ENCODE measurements around the gene STAT5B. TPM values are rescaled to one million over a fixed set of nuclear protein-coding genes. Genes with fewer than 3 reads are reported as not detected.

Gene STAT5B
- total and polyA plus RNA-seq, 2 of the 13 experiments (the other 11 are each of a cell fraction or from before 2014, with no cell fraction given), result 21.0 to 42.8 TPM

DNA sequence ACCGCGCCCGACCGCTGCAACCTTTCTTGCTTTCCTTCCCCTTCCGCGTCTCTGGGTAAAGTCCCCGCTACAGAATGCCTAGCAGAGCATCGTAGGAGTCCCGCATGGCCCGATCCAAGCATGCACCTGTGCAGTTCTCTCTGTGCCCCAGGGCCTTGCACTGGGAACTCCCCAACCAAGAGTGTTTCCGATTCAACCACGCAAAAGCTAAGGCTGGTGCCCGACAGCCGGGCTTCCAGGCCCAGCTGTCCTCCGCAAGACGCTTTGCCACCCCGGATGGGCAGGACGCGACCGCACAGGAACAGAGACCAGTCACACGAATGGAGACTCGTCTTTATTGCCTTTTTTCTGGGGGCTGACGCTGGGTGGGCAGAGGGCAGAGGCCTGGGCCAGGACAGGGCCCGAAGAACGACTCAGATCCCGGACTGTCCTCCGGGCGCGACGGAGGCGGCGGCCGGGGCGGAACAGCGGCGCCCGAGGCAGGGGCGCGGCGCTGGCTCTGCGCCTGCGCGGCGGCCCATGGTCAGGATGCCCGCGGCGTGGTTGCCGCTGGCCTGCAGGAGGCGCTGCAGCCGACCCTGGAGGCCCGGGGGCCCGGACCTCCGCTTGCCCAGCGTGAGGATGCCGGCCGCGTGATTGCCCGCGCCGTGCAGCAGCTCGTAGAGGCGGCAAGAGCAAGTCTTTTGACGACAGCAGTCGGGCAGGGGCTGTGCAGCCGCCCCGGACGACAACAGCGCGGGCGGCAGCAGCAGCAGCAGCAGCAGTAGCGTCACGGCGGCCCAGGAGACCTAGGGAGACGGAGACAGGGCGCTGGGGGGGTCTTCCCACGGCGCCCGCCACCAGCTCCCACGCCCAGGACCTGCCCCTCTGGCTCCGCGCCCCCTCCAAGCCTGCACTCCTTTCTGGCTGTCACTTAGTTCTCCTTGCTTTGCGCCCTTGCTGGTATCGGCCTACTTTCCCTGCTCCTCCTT, 92.2 kb downstream of the STAT5B start (continued):
- TF ChIP-seq ZNF101 (CRISPR knock-in tag; IDR thresholded peaks at IDR 0.05; ENCODE audit: borderline replicate concordance, low read depth), result no peak
- TF ChIP-seq ZNF674 (CRISPR knock-in tag; IDR thresholded peaks at IDR 0.05; ENCODE audit: low read depth), result peak; percentile 95; the same call in 1 of the 2 replicates

GRCh38 chr17:42182927-42183734, 93.1 kb downstream of the STAT5B start:
- ChIA-PET CTCF (ENCODE audit: low intra/inter-chr PET ratio, low total read pairs) (no interaction called here), POLR2A (interaction anchor here (0.8 to 2.4 kb wide), 9 partner anchors 11 to 206 kb away, joined by 3 to 30 read pairs (median 8); partner anchors contain the start of genes GHDC and KAT2A)
- peak overlapping the region; percentile 36 for H2AFZ ChIP-seq (ENCODE audit: low read length)
- intact Hi-C loops (cut with micrococcal nuclease; ENCODE audit: unreplicated experiment) (loop anchor here (10.0 kb wide), 1 partner anchor 62 kb away; no protein-coding TSS in a partner anchor), in situ Hi-C loops (cut with HindIII; ENCODE audit: extremely low pct_ligation_motif_present, low pct_unique_long_range_greater_than_20kb) (no loop called here)
- FAIRE-seq (peak; percentile 77), DNase-seq (ENCODE audit: low spot score) (peak; percentile 78), ATAC-seq (peak; percentile 56)
- H3K36me3 ChIP-seq (replicated peaks in 1 of 2; ENCODE audit: control insufficient read depth in 1 of 2, insufficient read depth in 2 of 2, low read length in 2 of 2), result no peaks in the 10 kb centered on the region
- H3K79me2 ChIP-seq (ENCODE audit: insufficient read depth, low read length), result no peaks in the 10 kb centered on the region
- no TSS peak for BruUV-seq (replicated peaks)
- no peaks in the 10 kb centered on the region for H3K9me3 ChIP-seq (ENCODE audit: low read length)
- H3K27ac ChIP-seq (ENCODE audit: extremely low read length, insufficient read depth, low read length), result peak overlapping the region; percentile 43
- WGBS (ENCODE audit: low lambda C conversion rate), result 22% methylated on average over 9 of the region's 9 CpGs
- peak overlapping the region; percentile 61 for H3K9ac ChIP-seq (ENCODE audit: insufficient read depth, low read depth, low read length)
- peaks cover 0 to 21% of the 10 kb centered on the region in 2 experiments; a peak in 4 of 5 replicates for H3K27me3 ChIP-seq (ENCODE audit: control insufficient read depth in 1 of 2, insufficient read depth in 2 of 2, low read length in 2 of 2)
- peaks cover 60% of the 10 kb centered on the region for H3K4me1 ChIP-seq (ENCODE audit: insufficient read depth, low read length)
- peak overlapping the region; percentile 91 for H3K4me2 ChIP-seq (ENCODE audit: low read depth, low read length)
- peaks cover 5% of the 10 kb centered on the region for H4K20me1 ChIP-seq (ENCODE audit: insufficient read depth, low read length)
- H3K4me3 ChIP-seq (replicated peaks in 1 of 3; ENCODE audit: insufficient read depth in 1 of 3, low read depth in 2 of 3, low read length in 3 of 3), result peak overlapping the region; percentile 73 to 88 (median 84)
- TF ChIP-seq NFAT5 (CRISPR knock-in tag; IDR thresholded peaks at IDR 0.05) (no peak), RFX5 (IDR thresholded peaks at IDR 0.05; ENCODE audit: low read depth, low read length) (no peak), ZNF326 (CRISPR knock-in tag; IDR thresholded peaks at IDR 0.05; ENCODE audit: borderline replicate concordance) (no peak), SALL1 (CRISPR knock-in tag; IDR thresholded peaks at IDR 0.05) (peak; percentile 27; the same call in 1 of the 2 replicates), ZNF567 (CRISPR knock-in tag; IDR thresholded peaks at IDR 0.05; ENCODE audit: borderline replicate concordance) (no peak), NONO (IDR thresholded peaks at IDR 0.05) (no peak), NONO (CRISPR knock-in tag; conservative IDR thresholded peaks at IDR 0.05) (no peak), SIX1 (CRISPR knock-in tag; IDR thresholded peaks at IDR 0.05; ENCODE audit: borderline replicate concordance) (no peak), EED (CRISPR knock-in tag; IDR thresholded peaks at IDR 0.05) (no peak), CCDC6 (CRISPR knock-in tag; IDR thresholded peaks at IDR 0.05) (no peak), ZNF546 (CRISPR knock-in tag; conservative IDR thresholded peaks at IDR 0.05) (no peak)
- TF ChIP-seq, protein P1, sequence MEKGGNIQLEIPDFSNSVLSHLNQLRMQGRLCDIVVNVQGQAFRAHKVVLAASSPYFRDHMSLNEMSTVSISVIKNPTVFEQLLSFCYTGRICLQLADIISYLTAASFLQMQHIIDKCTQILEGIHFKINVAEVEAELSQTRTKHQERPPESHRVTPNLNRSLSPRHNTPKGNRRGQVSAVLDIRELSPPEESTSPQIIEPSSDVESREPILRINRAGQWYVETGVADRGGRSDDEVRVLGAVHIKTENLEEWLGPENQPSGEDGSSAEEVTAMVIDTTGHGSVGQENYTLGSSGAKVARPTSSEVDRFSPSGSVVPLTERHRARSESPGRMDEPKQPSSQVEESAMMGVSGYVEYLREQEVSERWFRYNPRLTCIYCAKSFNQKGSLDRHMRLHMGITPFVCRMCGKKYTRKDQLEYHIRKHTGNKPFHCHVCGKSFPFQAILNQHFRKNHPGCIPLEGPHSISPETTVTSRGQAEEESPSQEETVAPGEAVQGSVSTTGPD (CRISPR knock-in tag; IDR thresholded peaks at IDR 0.05), result no peak
